PC-3 (cell line): Measurements from ENCODE around the gene MRPL43. TPM values are rescaled to one million over a fixed set of nuclear protein-coding genes. Genes with fewer than 3 reads are reported as not detected.
A peak's percentile ranks its signal among the peaks of the same experiment; 100 is the strongest.

ENCODE experiments used
- ATAC-seq: fragments of 200-7000 bp; cut with Tn5 transposase; 2 replicates; pipeline ENCODE4 v1.9.1; 2020; ENCODE audit warnings: mild to moderate bottlenecking, moderate library complexity
- BruUV-seq: library from RNA; stranded (reverse); fragments of 400-500 nt; replicated peaks from 2 replicates; lab custom pipeline; 2021; lab: Mats Ljungman, UMichigan
- CTCF ChIA-PET: fragments of 300-600 bp; sonication (Branson Sonifier 250); formaldehyde crosslinking; loops from one replicate; lab custom pipeline; 2022; ENCODE audit warnings: antibody characterized with exemption; lab: Charles Lee
- POLR2A ChIA-PET: fragments of 300-600 bp; sonication (Branson Sonifier 250); formaldehyde crosslinking; loops from one replicate; lab custom pipeline; 2022; ENCODE audit warnings: antibody characterized with exemption; ENCODE audit not compliant: unreplicated experiment; lab: Charles Lee
- DNase-seq: peaks from one replicate; pipeline ENCODE4 v3.0.0-alpha.2; 2015
- H2AFZ ChIP-seq: fragments of 300-600 bp; sonication (generic); 2 replicates; pipeline ENCODE4 v1.6.0; 2016; ENCODE audit warnings: antibody characterized with exemption, low read length
- H3F3A ChIP-seq: fragments of 300-600 bp; sonication (generic); one replicate; pipeline ENCODE4 v1.6.0; 2017; ENCODE audit warnings: antibody characterized with exemption, low read length, control low read depth, mild to moderate bottlenecking; ENCODE audit not compliant: unreplicated experiment
- H3K27ac ChIP-seq: fragments of 300-600 bp; sonication (generic); 2 replicates; pipeline ENCODE4 v1.5.1; 2016; ENCODE audit warnings: mild to moderate bottlenecking, low read length
- H3K27me3 ChIP-seq: fragments of 300-600 bp; sonication (generic); 2 replicates; pipeline ENCODE4 v1.6.1; 2016; ENCODE audit warnings: low read length, mixed read lengths
- H3K36me3 ChIP-seq: fragments of 300-600 bp; sonication (generic); 2 replicates; pipeline ENCODE4 v1.6.1; 2016; ENCODE audit warnings: low read depth, mixed run types, low read length, mixed read lengths
- H3K4me1 ChIP-seq: fragments of 300-600 bp; sonication (generic); 2 replicates; pipeline ENCODE4 v1.5.1; 2016; ENCODE audit warnings: low read length; ENCODE audit not compliant: insufficient read depth
- H3K4me2 ChIP-seq: fragments of 300-600 bp; sonication (generic); 2 replicates; pipeline ENCODE4 v1.6.0; 2016; ENCODE audit warnings: low read length
- H3K4me3 ChIP-seq: fragments of 300-600 bp; sonication (generic); 2 replicates; pipeline ENCODE4 v1.5.1; 2016; ENCODE audit warnings: mild to moderate bottlenecking, low read length, mixed read lengths
- H3K79me2 ChIP-seq: fragments of 300-600 bp; sonication (generic); 2 replicates; pipeline ENCODE4 v1.6.1; 2017; ENCODE audit warnings: low read length, mixed read lengths
- H3K9ac ChIP-seq: fragments of 300-600 bp; sonication (generic); 2 replicates; pipeline ENCODE4 v1.6.0; 2016; ENCODE audit warnings: mild to moderate bottlenecking, low read length
- H3K9me2 ChIP-seq: fragments of 300-600 bp; sonication (generic); replicated peaks from 2 replicates; pipeline ENCODE4 v1.6.1; 2016; ENCODE audit warnings: mixed run types, low read length, mixed read lengths
- H3K9me3 ChIP-seq: fragments of 300-600 bp; sonication (generic); 2 replicates; pipeline ENCODE4 v1.6.1; 2016; ENCODE audit warnings: low read length, mixed read lengths
- H4K20me1 ChIP-seq: fragments of 300-600 bp; sonication (generic); 2 replicates; pipeline ENCODE4 v1.6.1; 2016; ENCODE audit warnings: low read length, mixed read lengths
- EZH2 ChIP-seq: fragments of 300-600 bp; sonication (generic); IDR thresholded peaks from one replicate; pipeline ENCODE4 v1.6.1; 2017; ENCODE audit warnings: antibody characterized with exemption, mild to moderate bottlenecking, low read length; ENCODE audit not compliant: unreplicated experiment
- EZH2phosphoT487 ChIP-seq: fragments of 300-600 bp; sonication (generic); IDR thresholded peaks from 2 replicates; pipeline ENCODE4 v1.6.1; 2018; ENCODE audit warnings: mild to moderate bottlenecking, antibody characterized with exemption, low read length, borderline replicate concordance
- intact Hi-C: fragments of 100-400 bp; cut with micrococcal nuclease; formaldehyde crosslinking; loops from 2 replicates; pipeline ENCODE4 v1.9.0; 2023
- total RNA-seq: library from RNA; depleted of rRNA; stranded (reverse); fragments of >200 nt; gene quantifications from 2 replicates; pipeline ENCODE4 v1.2.3, GENCODE V29; 2014
- TF ChIP-seq, protein P1 (sequence below): fragments of 300-600 bp; sonication (generic); conservative IDR thresholded peaks from 2 replicates; pipeline ENCODE4 v1.5.1; 2017; ENCODE audit warnings: antibody characterized with exemption, low read depth, mild to moderate bottlenecking, low read length

Gene MRPL43
- total RNA-seq, 1 experiment from 2014 or later: 81.0 TPM

DNA sequence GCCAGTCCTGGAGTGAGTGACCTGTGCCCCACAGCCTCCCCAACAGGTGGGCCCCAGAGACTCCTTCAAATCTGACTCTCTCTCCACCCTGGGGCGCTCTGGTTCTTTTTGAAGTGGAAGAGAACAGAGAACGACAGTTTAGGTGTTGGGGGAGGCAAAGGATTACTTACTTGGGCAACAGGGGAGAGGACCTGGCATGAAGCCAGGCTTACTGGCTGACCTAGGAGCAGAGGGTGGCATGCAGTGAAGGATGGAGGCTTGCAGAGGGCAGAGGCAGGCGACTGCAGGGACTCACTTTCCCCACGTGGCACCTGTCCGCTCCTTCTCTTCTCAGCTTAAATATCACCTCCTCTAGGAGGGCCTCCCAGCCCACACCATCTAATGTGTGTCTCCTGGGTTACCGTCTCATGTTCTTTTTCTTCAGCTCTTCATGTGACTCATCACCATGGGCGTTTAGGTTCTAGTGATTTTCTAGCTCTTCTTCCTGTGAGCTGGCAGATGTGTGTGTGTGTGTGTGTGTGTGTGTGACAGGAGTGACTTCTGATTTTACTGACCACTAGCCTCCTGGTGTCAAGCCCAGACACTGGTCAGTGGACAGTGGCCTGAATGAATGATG, 27.8 kb upstream of the MRPL43 start:
- Histone ChIP-seq H2AFZ (no peak overlapping the region), H3K27ac (no peak overlapping the region), H3K9ac (no peak overlapping the region), H3K9me2 (no peaks in the 10 kb centered on the region), H4K20me1 (no peaks in the 10 kb centered on the region), H3K27me3 (no peaks in the 10 kb centered on the region), H3K4me2 (0 out of 2 replicates have a peak overlapping the region, but pooled peaks have one; percentile 16), H3F3A (no peaks in the 10 kb centered on the region), H3K9me3 (no peaks in the 10 kb centered on the region), H3K79me2 (no peaks in the 10 kb centered on the region), H3K36me3 (no peaks in the 10 kb centered on the region), H3K4me3 (no peak overlapping the region), H3K4me1 (peaks cover 29% of the 10 kb centered on the region)
- CTCF ChIA-PET: interaction anchor here (0.5 to 1.8 kb wide), 7 partner anchors 10 to 452 kb away, joined by 3 to 15 read pairs (median 5); no protein-coding TSS in a partner anchor
- BruUV-seq: no TSS peak
- intact Hi-C loops: loop anchor here (1.0 kb wide), 1 partner anchor 21 kb away; no protein-coding TSS in a partner anchor
- POLR2A ChIA-PET: interaction anchor here (0.5 to 1.2 kb wide), 2 partner anchors 16 to 46 kb away, joined by 11 to 13 read pairs; partner anchors contain the start of genes PDZD7 and SFXN3
- DNase-seq (peak; percentile 81), ATAC-seq (peak; percentile 44)
- TF ChIP-seq, protein P1, sequence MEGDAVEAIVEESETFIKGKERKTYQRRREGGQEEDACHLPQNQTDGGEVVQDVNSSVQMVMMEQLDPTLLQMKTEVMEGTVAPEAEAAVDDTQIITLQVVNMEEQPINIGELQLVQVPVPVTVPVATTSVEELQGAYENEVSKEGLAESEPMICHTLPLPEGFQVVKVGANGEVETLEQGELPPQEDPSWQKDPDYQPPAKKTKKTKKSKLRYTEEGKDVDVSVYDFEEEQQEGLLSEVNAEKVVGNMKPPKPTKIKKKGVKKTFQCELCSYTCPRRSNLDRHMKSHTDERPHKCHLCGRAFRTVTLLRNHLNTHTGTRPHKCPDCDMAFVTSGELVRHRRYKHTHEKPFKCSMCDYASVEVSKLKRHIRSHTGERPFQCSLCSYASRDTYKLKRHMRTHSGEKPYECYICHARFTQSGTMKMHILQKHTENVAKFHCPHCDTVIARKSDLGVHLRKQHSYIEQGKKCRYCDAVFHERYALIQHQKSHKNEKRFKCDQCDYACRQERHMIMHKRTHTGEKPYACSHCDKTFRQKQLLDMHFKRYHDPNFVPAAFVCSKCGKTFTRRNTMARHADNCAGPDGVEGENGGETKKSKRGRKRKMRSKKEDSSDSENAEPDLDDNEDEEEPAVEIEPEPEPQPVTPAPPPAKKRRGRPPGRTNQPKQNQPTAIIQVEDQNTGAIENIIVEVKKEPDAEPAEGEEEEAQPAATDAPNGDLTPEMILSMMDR: no peak
- TF ChIP-seq EZH2phosphoT487 (no peak), EZH2 (no peak)

DNA sequence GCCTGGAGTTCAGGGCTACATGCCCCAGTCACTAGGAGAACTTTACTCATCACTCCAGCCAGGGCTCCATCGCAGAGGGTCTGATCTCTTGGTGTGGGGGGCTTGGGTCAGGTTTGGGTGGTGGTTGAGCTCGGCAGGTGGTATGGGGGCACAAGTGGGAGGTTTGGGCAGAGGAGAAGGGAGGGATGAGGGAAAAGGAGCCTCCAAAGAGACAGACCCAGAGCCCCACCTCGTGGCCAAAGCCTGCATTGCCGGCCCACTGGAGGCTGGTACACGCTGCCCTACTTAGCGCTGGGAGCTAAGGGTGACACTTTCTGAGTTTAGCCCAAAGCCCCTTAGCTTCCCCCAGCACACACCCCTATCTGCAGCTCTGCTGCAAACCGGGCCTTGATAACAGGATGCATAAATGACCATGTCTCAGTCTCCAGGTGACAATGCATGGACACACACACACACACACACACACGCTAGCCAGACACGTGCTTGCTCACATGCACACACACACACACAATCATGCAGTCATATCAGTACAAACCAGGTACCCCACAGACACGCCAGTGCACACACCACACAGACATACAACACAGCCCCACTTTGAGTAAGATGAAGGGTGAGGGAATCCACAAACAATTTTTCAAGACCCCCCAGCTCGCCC, 27.1 kb upstream of the MRPL43 start:
- Histone ChIP-seq H3K36me3 (no peaks in the 10 kb centered on the region), H3K9ac (no peak overlapping the region), H3K79me2 (no peaks in the 10 kb centered on the region), H3F3A (no peaks in the 10 kb centered on the region), H4K20me1 (no peaks in the 10 kb centered on the region), H3K9me2 (no peaks in the 10 kb centered on the region), H3K27me3 (no peaks in the 10 kb centered on the region), H3K4me3 (no peak overlapping the region), H3K4me1 (peaks cover 29% of the 10 kb centered on the region), H3K9me3 (no peaks in the 10 kb centered on the region), H2AFZ (no peak overlapping the region), H3K4me2 (0 out of 2 replicates have a peak overlapping the region, but pooled peaks have one; percentile 16), H3K27ac (no peak overlapping the region)
- ChIA-PET POLR2A (interaction anchor here (1.2 kb wide), 1 partner anchor 17 kb away, joined by 13 read pairs; the partner anchor contains the start of genes PDZD7 and SFXN3), CTCF (interaction anchor here (1.0 to 1.8 kb wide), 3 partner anchors 10 to 36 kb away, joined by 5 to 15 read pairs (median 5); no protein-coding TSS in a partner anchor)
- DNase-seq: peak; percentile 78
- ATAC-seq: peak; percentile 40
- intact Hi-C loops: loop anchor here (1.0 kb wide), 1 partner anchor 20 kb away; no protein-coding TSS in a partner anchor
- BruUV-seq: no TSS peak
- TF ChIP-seq, protein P1: peak; percentile 81
- TF ChIP-seq EZH2: no peak
